GM12878 (cell line): ENCODE results near the gene MPP2. TPM values are rescaled to one million over a fixed set of nuclear protein-coding genes. Genes with fewer than 3 reads are reported as not detected.

Experiments
- ATAC-seq: fragments of 200-7000 bp; cut with Tn5 transposase; 3 replicates; pipeline ENCODE4 v1.9.1; 2020; ENCODE audit warnings: mild to moderate bottlenecking, moderate library complexity
- BruUV-seq: library from RNA; stranded (reverse); fragments of 400-500 nt; replicated peaks from 2 replicates; lab custom pipeline; 2021; lab: Mats Ljungman, UMichigan
- CTCF ChIA-PET: fragments of 300-600 bp; sonication (Branson Sonifier 250); formaldehyde crosslinking; extraction: SDS; loops from one replicate; lab custom pipeline; 2021; ENCODE audit warnings: inconsistent platforms; lab: Yijun Ruan, JAX
- POLR2A ChIA-PET: fragments of 350-600 bp; formaldehyde crosslinking; extraction: SDS; loops from one replicate; lab custom pipeline; 2021; ENCODE audit warnings: inconsistent platforms; lab: Charles Lee
- RAD21 ChIA-PET: fragments of 300-600 bp; sonication (Branson Sonifier 250); formaldehyde crosslinking; loops from one replicate; lab custom pipeline; 2023; ENCODE audit warnings: antibody characterized with exemption; ENCODE audit not compliant: unreplicated experiment; lab: Charles Lee
- SMC1A ChIA-PET: fragments of 300-600 bp; sonication (Branson Sonifier 250); formaldehyde crosslinking; loops from one replicate; lab custom pipeline; 2023; ENCODE audit not compliant: unreplicated experiment, uncharacterized antibody; lab: Charles Lee
- DNase-seq: peaks from one replicate; pipeline ENCODE4 v3.0.0-alpha.2; 2011; ENCODE audit warnings: low read depth, low spot score
- FAIRE-seq: peaks from 3 replicates; lab custom pipeline; 2011; peaks lifted over from hg19 to GRCh38; lab: Jason Lieb, UNC
- H2AFZ ChIP-seq: 2 replicates; pipeline ENCODE4 v1.6.0; 2011; ENCODE audit warnings: low read depth, low read length, control low read depth; ENCODE audit not compliant: control insufficient read depth
- H3K27ac ChIP-seq: 2 replicates; pipeline ENCODE4 v1.5.1; 2011; ENCODE audit warnings: control low read depth; ENCODE audit not compliant: control insufficient read depth, insufficient read depth
- H3K27me3 ChIP-seq, 2 experiments: replicated peaks in 1 of 2; 2 replicates each; pipeline versions ENCODE4 v1.6.0 to v1.6.1; 2011; ENCODE audit warnings: low read length in 1 of 2; ENCODE audit not compliant: control insufficient read depth in 2 of 2, insufficient read depth in 2 of 2
- H3K36me3 ChIP-seq, 2 experiments: 2 replicates each; pipeline ENCODE4 v1.5.1; 2011; ENCODE audit warnings: low read length in 1 of 2; ENCODE audit not compliant: control insufficient read depth in 2 of 2, insufficient read depth in 2 of 2
- H3K4me1 ChIP-seq: 2 replicates; pipeline ENCODE4 v1.6.1; 2011; ENCODE audit warnings: mild to moderate bottlenecking, low read length, moderate library complexity, mixed read lengths; ENCODE audit not compliant: control insufficient read depth, insufficient read depth
- H3K4me2 ChIP-seq: 2 replicates; pipeline ENCODE4 v1.6.0; 2011; ENCODE audit warnings: control low read depth; ENCODE audit not compliant: control insufficient read depth, insufficient read depth
- H3K4me3 ChIP-seq: fragments of 200-600 bp; sonication (generic); 2 replicates; pipeline ENCODE4 v1.5.1; 2016
- H3K79me2 ChIP-seq: 2 replicates; pipeline ENCODE4 v1.6.0; 2011; ENCODE audit warnings: low read length; ENCODE audit not compliant: control insufficient read depth, insufficient read depth
- H3K9ac ChIP-seq: 2 replicates; pipeline ENCODE4 v1.8.0; 2011; ENCODE audit warnings: low read length, control low read depth, mixed read lengths; ENCODE audit not compliant: control insufficient read depth, insufficient read depth
- H3K9me3 ChIP-seq: replicated peaks from 3 replicates; pipeline ENCODE4 v1.5.1; 2011; ENCODE audit warnings: mild to moderate bottlenecking, low read length; ENCODE audit not compliant: control insufficient read depth, insufficient read depth
- H4K20me1 ChIP-seq: 2 replicates; pipeline ENCODE4 v1.6.0; 2011; ENCODE audit not compliant: control insufficient read depth, insufficient read depth
- ATF3 ChIP-seq: IDR thresholded peaks from 2 replicates; pipeline ENCODE4 v1.6.1; 2011; ENCODE audit warnings: low read depth, mild to moderate bottlenecking, low read length, moderate library complexity, borderline replicate concordance; ENCODE audit errors: extremely low read depth
- EED ChIP-seq: sonication (generic); IDR thresholded peaks from 2 replicates; pipeline ENCODE4 v1.6.1; 2016; ENCODE audit warnings: antibody characterized with exemption, low read depth
- FOS ChIP-seq: IDR thresholded peaks from 3 replicates; pipeline ENCODE4 v1.6.1; 2011; ENCODE audit warnings: borderline replicate concordance; ENCODE audit not compliant: insufficient read length; ENCODE audit errors: extremely low read depth
- HCFC1 ChIP-seq: fragments of 150-350 bp; IDR thresholded peaks from 2 replicates; pipeline ENCODE4 v1.6.1; 2014; ENCODE audit warnings: low read length
- IKZF2 ChIP-seq, 2 experiments: fragments of 450-650 bp; IDR thresholded peaks; 2 replicates each; pipeline ENCODE4 v1.6.1; 2017; ENCODE audit warnings: mild to moderate bottlenecking in 2 of 2, moderate library complexity in 2 of 2
- IRF5 ChIP-seq: fragments of 450-650 bp; IDR thresholded peaks from 2 replicates; pipeline ENCODE4 v1.6.1; 2017; ENCODE audit warnings: borderline replicate concordance
- MEF2B ChIP-seq: fragments of 450-650 bp; IDR thresholded peaks from 2 replicates; pipeline ENCODE4 v1.6.1; 2018; ENCODE audit warnings: mild to moderate bottlenecking, moderate library complexity; ENCODE audit not compliant: partially characterized antibody, poor library complexity, severe bottlenecking
- NBN ChIP-seq: fragments of 450-650 bp; IDR thresholded peaks from 2 replicates; pipeline ENCODE4 v1.6.1; 2016
- RFX5 ChIP-seq: IDR thresholded peaks from 2 replicates; pipeline ENCODE4 v1.6.1; 2011; ENCODE audit warnings: low read depth, low read length, improper control_type of control experiment
- SUPT20H ChIP-seq: IDR thresholded peaks from 2 replicates; pipeline ENCODE4 v1.6.1; 2011; ENCODE audit warnings: low read depth, mild to moderate bottlenecking, low read length, moderate library complexity, borderline replicate concordance; ENCODE audit not compliant: control insufficient read depth
- TARDBP ChIP-seq: IDR thresholded peaks from 2 replicates; pipeline ENCODE4 v1.6.1; 2016; ENCODE audit warnings: borderline replicate concordance
- TBL1XR1 ChIP-seq: IDR thresholded peaks from 2 replicates; pipeline ENCODE4 v1.6.1; 2012; ENCODE audit warnings: low read depth, low read length, improper control_type of control experiment
- TCF3 ChIP-seq: IDR thresholded peaks from 2 replicates; pipeline ENCODE4 v1.6.1; 2012; ENCODE audit warnings: low read depth, mild to moderate bottlenecking, low read length, borderline replicate concordance; ENCODE audit not compliant: insufficient read depth
- USF2 ChIP-seq: IDR thresholded peaks from 2 replicates; pipeline ENCODE4 v1.6.1; 2011; ENCODE audit warnings: low read depth, low read length, improper control_type of control experiment, borderline replicate concordance
- WGBS: methylation state at CpG from one replicate; pipeline ENCODE4 v1.1.6; 2016; ENCODE audit warnings: low lambda C conversion rate; ENCODE audit not compliant: insufficient replicate concordance, insufficient coverage; ENCODE audit errors: missing lambda C conversion rate; 5-methylcytosine and 5-hydroxymethylcytosine counted together
- in situ Hi-C: fragments of 300-500 bp; cut with MboI; formaldehyde crosslinking; loops from 9 replicates; pipeline ENCODE4 v1.14.3; 2018; ENCODE audit warnings: mixed read lengths
- intact Hi-C: fragments of 100-400 bp; cut with micrococcal nuclease; formaldehyde crosslinking; loops from one replicate; pipeline ENCODE4 v1.14.2; 2022; ENCODE audit not compliant: unreplicated experiment
- polyA plus RNA-seq, 11 experiments: library from polyadenylated mRNA; depleted of rRNA in 4 of 11; unstranded in 6 of 11; stranded (reverse) in 5 of 11; fragments of >200 nt; fragmentation: Nextera tagmentation in 4 of 11; fragmentation: Illumina TruSeq in 1 of 11; extraction: Ambion mirVana in 4 of 11; extraction: Trizol in 1 of 11; gene quantifications; 1 replicate in 1 of 11; 2 replicates in 10 of 11; pipeline versions ENCODE4 v1.2.1 to v1.2.3, GENCODE V29; 2011 to 2016; ENCODE audit warnings: inconsistent platforms in 2 of 11, missing spikeins in 2 of 11, low read depth in 1 of 11
- total RNA-seq, 4 experiments: library from RNA; depleted of rRNA in 3 of 4; stranded (reverse); fragments of >200 nt in 3 of 4; fragmentation: Illumina TruSeq in 1 of 4; extraction: Trizol in 1 of 4; gene quantifications; 2 replicates each; pipeline versions ENCODE4 v1.2.1 to v1.2.3, GENCODE V29; 2013 to 2021

The MPP2 gene
- total and polyA plus RNA-seq, 10 of the 15 experiments (the other 5 are each of a cell fraction or from before 2014, with no cell fraction given) = 0.02 to 0.23 (median 0.15) TPM; not detected in 2

- ATAC-seq (no peak), FAIRE-seq (no peak), DNase-seq (no peak)
- in situ Hi-C loops (no loop called here), intact Hi-C loops (no loop called here)
- ChIA-PET CTCF (interaction anchor here (1.0 kb wide), 1 partner anchor 17 kb away, joined by 3 read pairs; no protein-coding TSS in a partner anchor), SMC1A (no interaction called here), RAD21 (no interaction called here), POLR2A (interaction anchor here (0.6 kb wide), 1 partner anchor 50 kb away, joined by 7 read pairs; no protein-coding TSS in a partner anchor)
- H3K9ac ChIP-seq = no peak overlapping the region
- no peaks in the 10 kb centered on the region for H3K9me3 ChIP-seq
- TF ChIP-seq FOS = no peak
- no peak for TF ChIP-seq TBL1XR1
- TF ChIP-seq IRF5 = no peak
- TF ChIP-seq EED = no peak
- TF ChIP-seq TCF3 = no peak
- no peak for TF ChIP-seq MEF2B
- no peak for TF ChIP-seq USF2
- TF ChIP-seq RFX5 = no peak
- TF ChIP-seq NBN = no peak
- no peak for TF ChIP-seq TARDBP
- no peak for TF ChIP-seq IKZF2 (IDR thresholded peaks at IDR 0.05)
- TF ChIP-seq ATF3 = no peak
- TF ChIP-seq SUPT20H = no peak
- TF ChIP-seq HCFC1 = no peak
- WGBS = 15% methylated on average over 12 of the region's 12 CpGs
- no TSS peak for BruUV-seq
- H3K4me3 ChIP-seq = no peak overlapping the region
- no peak overlapping the region for H3K27ac ChIP-seq
- no peaks in the 10 kb centered on the region for H3K4me1 ChIP-seq
- no peaks in the 10 kb centered on the region for H3K79me2 ChIP-seq
- no peak overlapping the region for H2AFZ ChIP-seq
- H3K4me2 ChIP-seq = no peak overlapping the region
- no peaks in the 10 kb centered on the region for H4K20me1 ChIP-seq
- H3K27me3 ChIP-seq = no peaks in the 10 kb centered on the region; a peak in 2 of 4 replicates
- H3K36me3 ChIP-seq = no peaks in the 10 kb centered on the region
These were observed 47.1 kb downstream of the MPP2 start for GRCh38 chr17:43860077-43860725.
